ENCODE data around the gene CCN5. TPM values are rescaled to one million over a fixed set of nuclear protein-coding genes. Genes with fewer than 3 reads are reported as not detected.

The CCN5 gene
- total and polyA plus RNA-seq, 2 of the 8 experiments (the other 6 are each of a cell fraction or from before 2014, with no cell fraction given): not detected

DNA sequence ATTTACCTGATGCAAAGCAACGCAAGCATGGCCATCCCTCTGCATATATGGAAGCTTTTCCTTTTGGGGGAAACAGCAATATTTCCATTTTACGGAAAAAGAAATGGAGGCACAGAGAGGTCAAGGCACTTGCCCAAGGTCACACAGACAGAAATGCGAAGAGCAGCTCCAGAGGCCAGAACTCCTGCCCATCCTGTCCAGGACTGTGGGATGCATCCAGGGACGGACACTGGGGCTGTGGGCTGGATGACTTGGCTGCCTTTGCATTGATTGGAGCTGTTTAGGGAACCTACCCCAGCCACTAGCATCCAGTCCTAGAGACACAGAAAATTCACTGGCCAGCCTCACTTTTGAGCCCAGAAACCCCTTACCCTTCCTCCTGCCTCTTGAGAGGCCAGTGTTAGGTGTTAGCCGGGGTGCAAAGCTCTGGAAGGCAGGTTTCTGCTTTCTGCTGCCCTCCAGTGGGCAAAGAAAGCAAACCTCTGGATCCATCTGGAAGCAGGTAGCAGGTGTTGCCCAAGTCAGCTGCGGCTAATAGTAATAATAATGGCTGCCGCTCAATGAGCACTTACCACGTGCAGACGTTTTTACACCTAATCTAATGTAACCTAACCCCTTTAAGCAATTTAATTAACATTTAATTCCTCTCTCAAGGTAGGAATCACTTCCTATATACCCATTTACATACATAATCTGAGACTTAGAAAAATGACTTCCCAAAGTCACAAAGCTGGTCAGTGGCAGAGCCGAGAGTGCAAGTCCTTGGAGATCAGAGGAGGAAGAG lies 31.7 kb upstream of the CCN5 start:
- Histone ChIP-seq H3K4me2 (ENCODE audit: insufficient read depth in 1 of 2, low read depth in 2 of 2, low read length in 2 of 2) (no peak overlapping the region), H3K4ac (replicated peaks; ENCODE audit: insufficient read length, low read depth, low read length) (no peak overlapping the region), H2AFZ (ENCODE audit: low read length) (peak overlapping the region; percentile 82), H3K79me2 (ENCODE audit: control insufficient read depth in 1 of 2, insufficient read depth in 2 of 2, low read length in 2 of 2) (no peaks in the 10 kb centered on the region), H3K4me3 (ENCODE audit: extremely low read depth in 1 of 4, insufficient read depth in 2 of 4, low read depth in 3 of 4, low read length in 4 of 4) (no peak overlapping the region), H3K23ac (ENCODE audit: insufficient read length) (no peak overlapping the region), H4K8ac (ENCODE audit: extremely low read depth, insufficient read depth, low read length) (0 out of 2 replicates have a peak overlapping the region, but pooled peaks have one; percentile 22), H4K91ac (replicated peaks; ENCODE audit: insufficient read length, low read length) (no peak overlapping the region), H2AK5ac (ENCODE audit: low read depth, low read length) (no peak overlapping the region), H4K5ac (ENCODE audit: insufficient read length, low read depth, low read length) (no peak overlapping the region), H2BK12ac (ENCODE audit: low read depth, low read length) (peak overlapping the region; percentile 94; the same call in 1 of the 2 replicates), H3K27ac (ENCODE audit: low read depth, low read length) (no peak overlapping the region), H3K36me3 (ENCODE audit: control insufficient read depth in 2 of 4, insufficient read depth in 4 of 4, low read length in 3 of 4) (no peaks in the 10 kb centered on the region), H3K27me3 (replicated peaks in 1 of 4; ENCODE audit: control insufficient read depth in 3 of 4, extremely low read depth in 1 of 4, insufficient read depth in 3 of 4, low read length in 3 of 4) (peaks cover 0 to 2% (median 0%) of the 10 kb centered on the region in 4 experiments; a peak in 2 of 7 replicates), H3K9me3 (ENCODE audit: insufficient read depth in 2 of 2, low read depth in 1 of 2, low read length in 1 of 2) (no peaks in the 10 kb centered on the region), H2BK5ac (ENCODE audit: low read depth, low read length) (no peak overlapping the region), H2BK15ac (ENCODE audit: low read length) (peak overlapping the region; percentile 98; the same call in 1 of the 2 replicates), H3K14ac (ENCODE audit: insufficient read length) (no peak overlapping the region), H2BK20ac (ENCODE audit: low read length) (peak overlapping the region; percentile 62), H3K79me1 (ENCODE audit: low read depth, low read length) (no peaks in the 10 kb centered on the region), H3K56ac (replicated peaks; ENCODE audit: insufficient read length, low read depth, low read length) (no peak overlapping the region), H4K20me1 (replicated peaks in 1 of 2; ENCODE audit: control insufficient read depth in 1 of 2, insufficient read depth in 2 of 2, low read length in 2 of 2) (no peaks in the 10 kb centered on the region), H2BK120ac (replicated peaks; ENCODE audit: low read depth, low read length) (no peak overlapping the region), H3K23me2 (ENCODE audit: low read depth, low read length) (no peaks in the 10 kb centered on the region), H3K4me1 (replicated peaks in 1 of 4; ENCODE audit: control insufficient read depth in 3 of 4, insufficient read depth in 4 of 4, low read length in 3 of 4) (peaks cover 0 to 2% (median 0%) of the 10 kb centered on the region in 4 experiments; a peak in 1 of 7 replicates), H3K9ac (replicated peaks in 1 of 4; ENCODE audit: extremely low read depth in 1 of 4, low read depth in 3 of 4, low read length in 3 of 4) (no peak overlapping the region), H3K18ac (ENCODE audit: extremely low read depth, low read length) (no peak overlapping the region)
- POLR2A ChIA-PET (ENCODE audit: partially characterized antibody): interaction anchor here (0.6 to 3.5 kb wide), 9 partner anchors 13 to 284 kb away, joined by 3 to 12 read pairs (median 3); partner anchors contain the start of gene PABPC1L
- CTCF ChIA-PET (ENCODE audit: partially characterized antibody): interaction anchor here (0.6 to 9.0 kb wide), 47 partner anchors 9 to 295 kb away, joined by 3 to 146 read pairs (median 5); partner anchors contain the start of genes ADA, CCN5 and KCNK15
- peak; percentile 70 to 83 for DNase-seq (ENCODE audit: low read depth in 1 of 2, low spot score in 2 of 2)
- FAIRE-seq: peak; percentile 58
- 53% methylated on average over 10 of the region's 10 CpGs; no CpG with 5 or more reads in 1 of the 2 experiments for WGBS, 2 experiments (ENCODE audit: extremely low coverage in 1 of 2, insufficient coverage in 1 of 2, insufficient read length in 1 of 2, insufficient replicate concordance in 2 of 2, low coverage in 1 of 2, low lambda C conversion rate in 2 of 2, missing lambda C conversion rate in 1 of 2)
- peak; percentile 81; the same call in 1 of the 2 replicates for TF ChIP-seq TCF12 (IDR thresholded peaks at IDR 0.05; ENCODE audit: low read depth, low read length)
- TF ChIP-seq, protein P1, sequence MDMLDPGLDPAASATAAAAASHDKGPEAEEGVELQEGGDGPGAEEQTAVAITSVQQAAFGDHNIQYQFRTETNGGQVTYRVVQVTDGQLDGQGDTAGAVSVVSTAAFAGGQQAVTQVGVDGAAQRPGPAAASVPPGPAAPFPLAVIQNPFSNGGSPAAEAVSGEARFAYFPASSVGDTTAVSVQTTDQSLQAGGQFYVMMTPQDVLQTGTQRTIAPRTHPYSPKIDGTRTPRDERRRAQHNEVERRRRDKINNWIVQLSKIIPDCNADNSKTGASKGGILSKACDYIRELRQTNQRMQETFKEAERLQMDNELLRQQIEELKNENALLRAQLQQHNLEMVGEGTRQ (IDR thresholded peaks at IDR 0.05; ENCODE audit: low read length): peak; percentile 20; the same call in 1 of the 2 replicates
- no peak for TF ChIP-seq BRCA1 (IDR thresholded peaks at IDR 0.05; ENCODE audit: low read depth, low read length)
- TF ChIP-seq CHD2 (IDR thresholded peaks at IDR 0.05; ENCODE audit: low read length): no peak
- TF ChIP-seq CBX8 (IDR thresholded peaks at IDR 0.05; ENCODE audit: borderline replicate concordance, low read depth, low read length): no peak
- TF ChIP-seq SRF (IDR thresholded peaks at IDR 0.05; ENCODE audit: low read depth, low read length): no peak
- TF ChIP-seq GABPA (IDR thresholded peaks at IDR 0.05; ENCODE audit: borderline replicate concordance, insufficient read depth, low read length): no peak
- TF ChIP-seq CHD1 (IDR thresholded peaks at IDR 0.05; ENCODE audit: low read depth, low read length): no peak
- TF ChIP-seq, protein P2, sequence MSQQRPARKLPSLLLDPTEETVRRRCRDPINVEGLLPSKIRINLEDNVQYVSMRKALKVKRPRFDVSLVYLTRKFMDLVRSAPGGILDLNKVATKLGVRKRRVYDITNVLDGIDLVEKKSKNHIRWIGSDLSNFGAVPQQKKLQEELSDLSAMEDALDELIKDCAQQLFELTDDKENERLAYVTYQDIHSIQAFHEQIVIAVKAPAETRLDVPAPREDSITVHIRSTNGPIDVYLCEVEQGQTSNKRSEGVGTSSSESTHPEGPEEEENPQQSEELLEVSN (IDR thresholded peaks at IDR 0.05): peak; percentile 47; the same call in 1 of the 2 replicates
- peak; percentile 95 for TF ChIP-seq KDM1A (IDR thresholded peaks at IDR 0.05; ENCODE audit: borderline replicate concordance, low read length)

All from H1 (cell line).